Measurements from ENCODE around the gene NCK2.
A peak's percentile ranks its signal among the peaks of the same experiment; 100 is the strongest.

The NCK2 gene

GRCh38 chr2:105870062-105870461 lies 125.3 kb downstream of the NCK2 start:
- Histone ChIP-seq H3K9me3 (ENCODE audit: control extremely low read depth in 1 of 5, control insufficient read depth in 4 of 5, insufficient read depth in 2 of 5, low read depth in 1 of 5, low read length in 4 of 5) (no peaks in the 10 kb centered on the region), H3K4me3 (ENCODE audit: control insufficient read depth in 1 of 7, extremely low read depth in 1 of 7, insufficient read depth in 4 of 7, low read depth in 2 of 7, low read length in 6 of 7) (no peak overlapping the region), H3K36me3 (ENCODE audit: control insufficient read depth in 4 of 4, insufficient read depth in 4 of 4, low read length in 3 of 4) (peaks cover 0 to 34% (median 14%) of the 10 kb centered on the region in 4 experiments), H3K4me1 (ENCODE audit: control extremely low read depth in 1 of 4, control insufficient read depth in 4 of 4, insufficient read depth in 4 of 4, low read length in 3 of 4) (peaks cover 0 to 9% (median 3%) of the 10 kb centered on the region in 4 experiments), H3K27ac (ENCODE audit: insufficient read depth in 1 of 2, low read depth in 1 of 2, low read length in 2 of 2, poor library complexity in 1 of 2, severe bottlenecking in 2 of 2) (no peak overlapping the region), H3K27me3 (replicated peaks in 2 of 5; ENCODE audit: control insufficient read depth in 4 of 5, insufficient read depth in 5 of 5, low read length in 4 of 5) (no peaks in the 10 kb centered on the region)
- no peak for DNase-seq
- ChIA-PET CTCF (interaction anchor here (0.9 kb wide), 1 partner anchor 29 kb away, joined by 3 read pairs; no protein-coding TSS in a partner anchor), POLR2A (no interaction called here)
- 96% methylated on average over 4 of the region's 4 CpGs for WGBS (ENCODE audit: insufficient coverage)

- Histone ChIP-seq H3K36me3 (ENCODE audit: control insufficient read depth in 4 of 4, insufficient read depth in 4 of 4, low read length in 3 of 4) (peaks cover 0 to 38% (median 14%) of the 10 kb centered on the region in 4 experiments), H3K27me3 (replicated peaks in 2 of 5; ENCODE audit: control insufficient read depth in 4 of 5, insufficient read depth in 5 of 5, low read length in 4 of 5) (no peaks in the 10 kb centered on the region), H3K27ac (ENCODE audit: insufficient read depth in 1 of 2, low read depth in 1 of 2, low read length in 2 of 2, poor library complexity in 1 of 2, severe bottlenecking in 2 of 2) (no peak overlapping the region), H3K4me3 (ENCODE audit: control insufficient read depth in 1 of 7, extremely low read depth in 1 of 7, insufficient read depth in 4 of 7, low read depth in 2 of 7, low read length in 6 of 7) (no peak overlapping the region), H3K4me1 (ENCODE audit: control extremely low read depth in 1 of 4, control insufficient read depth in 4 of 4, insufficient read depth in 4 of 4, low read length in 3 of 4) (peaks cover 0 to 9% (median 3%) of the 10 kb centered on the region in 4 experiments), H3K9me3 (ENCODE audit: control extremely low read depth in 1 of 5, control insufficient read depth in 4 of 5, insufficient read depth in 2 of 5, low read depth in 1 of 5, low read length in 4 of 5) (no peaks in the 10 kb centered on the region)
- ChIA-PET POLR2A (no interaction called here), CTCF (interaction anchor here (0.9 kb wide), 1 partner anchor 30 kb away, joined by 3 read pairs; no protein-coding TSS in a partner anchor)
- no peak for DNase-seq
- WGBS (ENCODE audit: insufficient coverage) = 100% methylated on average over 5 of the region's 11 CpGs
These were observed 126.1 kb downstream of the NCK2 start for GRCh38 chr2:105870858-105871257.

GRCh38 chr2:105872142-105872728 lies 127.5 kb downstream of the NCK2 start:
- H3K27me3 ChIP-seq (replicated peaks in 2 of 5; ENCODE audit: control insufficient read depth in 4 of 5, insufficient read depth in 5 of 5, low read length in 4 of 5) = no peaks in the 10 kb centered on the region
- H3K4me1 ChIP-seq (ENCODE audit: control extremely low read depth in 1 of 4, control insufficient read depth in 4 of 4, insufficient read depth in 4 of 4, low read length in 3 of 4) = peaks cover 0 to 9% (median 3%) of the 10 kb centered on the region in 4 experiments
- ChIA-PET CTCF (no interaction called here), POLR2A (no interaction called here)
- H3K27ac ChIP-seq (ENCODE audit: insufficient read depth in 1 of 2, low read depth in 1 of 2, low read length in 2 of 2, poor library complexity in 1 of 2, severe bottlenecking in 2 of 2) = no peak overlapping the region
- H3K9me3 ChIP-seq (ENCODE audit: control extremely low read depth in 1 of 5, control insufficient read depth in 4 of 5, insufficient read depth in 2 of 5, low read depth in 1 of 5, low read length in 4 of 5) = no peaks in the 10 kb centered on the region
- H3K36me3 ChIP-seq (ENCODE audit: control insufficient read depth in 4 of 4, insufficient read depth in 4 of 4, low read length in 3 of 4) = peaks cover 0 to 49% (median 18%) of the 10 kb centered on the region in 4 experiments
- 98% methylated on average over 12 of the region's 14 CpGs for WGBS (ENCODE audit: insufficient coverage)
- DNase-seq = no peak
- no peak overlapping the region for H3K4me3 ChIP-seq (ENCODE audit: control insufficient read depth in 1 of 7, extremely low read depth in 1 of 7, insufficient read depth in 4 of 7, low read depth in 2 of 7, low read length in 6 of 7)

DNA sequence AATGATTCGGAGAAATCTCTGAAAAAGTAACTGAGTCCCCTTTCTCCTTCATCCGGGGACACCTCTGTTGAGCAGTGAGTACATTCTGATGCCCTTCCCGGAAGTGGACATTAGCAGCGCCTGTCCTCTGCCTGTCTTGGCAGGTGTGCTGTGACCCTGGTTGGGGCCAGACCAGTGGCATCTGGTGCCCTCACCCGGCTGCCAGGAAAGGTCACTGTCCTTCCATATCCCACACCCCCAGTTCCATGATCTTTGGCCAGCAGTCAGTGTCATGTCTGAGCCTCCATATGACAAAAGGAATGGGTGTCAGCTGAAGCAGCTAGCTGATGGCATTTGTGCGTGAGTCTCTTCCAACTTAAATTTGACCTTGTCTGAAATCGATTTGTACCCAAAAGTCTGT lies 128.1 kb downstream of the NCK2 start:
- Histone ChIP-seq H3K4me1 (ENCODE audit: control extremely low read depth in 1 of 4, control insufficient read depth in 4 of 4, insufficient read depth in 4 of 4, low read length in 3 of 4) (peaks cover 0 to 9% (median 3%) of the 10 kb centered on the region in 4 experiments), H3K4me3 (ENCODE audit: control insufficient read depth in 1 of 7, extremely low read depth in 1 of 7, insufficient read depth in 4 of 7, low read depth in 2 of 7, low read length in 6 of 7) (no peak overlapping the region), H3K27me3 (replicated peaks in 2 of 5; ENCODE audit: control insufficient read depth in 4 of 5, insufficient read depth in 5 of 5, low read length in 4 of 5) (no peaks in the 10 kb centered on the region), H3K9me3 (ENCODE audit: control extremely low read depth in 1 of 5, control insufficient read depth in 4 of 5, insufficient read depth in 2 of 5, low read depth in 1 of 5, low read length in 4 of 5) (peaks cover 0 to 4% (median 0%) of the 10 kb centered on the region in 5 experiments), H3K36me3 (ENCODE audit: control insufficient read depth in 4 of 4, insufficient read depth in 4 of 4, low read length in 3 of 4) (peaks cover 0 to 55% (median 18%) of the 10 kb centered on the region in 4 experiments), H3K27ac (ENCODE audit: insufficient read depth in 1 of 2, low read depth in 1 of 2, low read length in 2 of 2, poor library complexity in 1 of 2, severe bottlenecking in 2 of 2) (no peak overlapping the region)
- no peak for DNase-seq
- ChIA-PET CTCF (no interaction called here), POLR2A (no interaction called here)
- 100% methylated on average over 6 of the region's 7 CpGs for WGBS (ENCODE audit: insufficient coverage)

GRCh38 chr2:105873281-105873680 lies 128.6 kb downstream of the NCK2 start:
- peaks cover 0 to 6% (median 0%) of the 10 kb centered on the region in 5 experiments for H3K9me3 ChIP-seq (ENCODE audit: control extremely low read depth in 1 of 5, control insufficient read depth in 4 of 5, insufficient read depth in 2 of 5, low read depth in 1 of 5, low read length in 4 of 5)
- WGBS (ENCODE audit: insufficient coverage) = no CpG with 5 or more reads among the region's 5 CpGs
- POLR2A ChIA-PET = no interaction called here
- no peaks in the 10 kb centered on the region for H3K27me3 ChIP-seq (replicated peaks in 2 of 5; ENCODE audit: control insufficient read depth in 4 of 5, insufficient read depth in 5 of 5, low read length in 4 of 5)
- H3K4me1 ChIP-seq (ENCODE audit: control extremely low read depth in 1 of 4, control insufficient read depth in 4 of 4, insufficient read depth in 4 of 4, low read length in 3 of 4) = peaks cover 0 to 9% (median 2%) of the 10 kb centered on the region in 4 experiments
- H3K4me3 ChIP-seq (ENCODE audit: control insufficient read depth in 1 of 7, extremely low read depth in 1 of 7, insufficient read depth in 4 of 7, low read depth in 2 of 7, low read length in 6 of 7) = no peak overlapping the region
- no peak for DNase-seq
- H3K27ac ChIP-seq (ENCODE audit: insufficient read depth in 1 of 2, low read depth in 1 of 2, low read length in 2 of 2, poor library complexity in 1 of 2, severe bottlenecking in 2 of 2) = peak overlapping the region in 1 of 2 experiments; percentile 1
- H3K36me3 ChIP-seq (ENCODE audit: control insufficient read depth in 4 of 4, insufficient read depth in 4 of 4, low read length in 3 of 4) = peaks cover 0 to 56% (median 19%) of the 10 kb centered on the region in 4 experiments
- CTCF ChIA-PET = interaction anchor here (2.3 kb wide), 1 partner anchor 90 kb away, joined by 7 read pairs; no protein-coding TSS in a partner anchor

DNA sequence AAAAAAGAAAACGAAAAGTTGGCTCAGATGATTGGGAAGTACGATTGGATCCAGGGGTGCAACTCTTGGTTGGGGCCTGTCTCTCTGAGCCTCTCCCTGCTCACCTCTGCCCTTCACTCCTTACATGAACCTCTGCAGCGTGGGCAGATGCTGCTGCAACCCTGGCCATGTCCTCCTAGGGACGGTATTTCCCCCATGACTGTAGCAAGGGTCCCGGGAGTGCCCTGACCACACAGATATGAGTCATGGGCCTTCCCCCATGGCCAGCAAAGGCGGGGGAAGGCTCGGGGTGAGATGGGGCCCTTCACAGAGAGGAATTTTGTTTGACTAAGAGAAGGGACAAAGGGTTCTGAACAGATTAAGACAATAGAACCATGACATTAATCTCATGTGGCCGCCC lies 129.0 kb downstream of the NCK2 start:
- Histone ChIP-seq H3K4me1 (ENCODE audit: control extremely low read depth in 1 of 4, control insufficient read depth in 4 of 4, insufficient read depth in 4 of 4, low read length in 3 of 4) (peaks cover 0 to 9% (median 2%) of the 10 kb centered on the region in 4 experiments), H3K4me3 (ENCODE audit: control insufficient read depth in 1 of 7, extremely low read depth in 1 of 7, insufficient read depth in 4 of 7, low read depth in 2 of 7, low read length in 6 of 7) (no peak overlapping the region), H3K9me3 (ENCODE audit: control extremely low read depth in 1 of 5, control insufficient read depth in 4 of 5, insufficient read depth in 2 of 5, low read depth in 1 of 5, low read length in 4 of 5) (peaks cover 0 to 7% (median 0%) of the 10 kb centered on the region in 5 experiments), H3K27me3 (replicated peaks in 2 of 5; ENCODE audit: control insufficient read depth in 4 of 5, insufficient read depth in 5 of 5, low read length in 4 of 5) (no peaks in the 10 kb centered on the region), H3K27ac (ENCODE audit: insufficient read depth in 1 of 2, low read depth in 1 of 2, low read length in 2 of 2, poor library complexity in 1 of 2, severe bottlenecking in 2 of 2) (peak overlapping the region in 1 of 2 experiments; percentile 1), H3K36me3 (ENCODE audit: control insufficient read depth in 4 of 4, insufficient read depth in 4 of 4, low read length in 3 of 4) (peaks cover 3 to 58% (median 21%) of the 10 kb centered on the region in 4 experiments)
- WGBS (ENCODE audit: insufficient coverage) = 95% methylated on average over 5 of the region's 8 CpGs
- DNase-seq = peak in 2 of 3 donors; percentile 35 to 45
- CTCF ChIA-PET = interaction anchor here (2.3 kb wide), 1 partner anchor 91 kb away, joined by 7 read pairs; no protein-coding TSS in a partner anchor
- POLR2A ChIA-PET = no interaction called here

- Histone ChIP-seq H3K36me3 (ENCODE audit: control insufficient read depth in 4 of 4, insufficient read depth in 4 of 4, low read length in 3 of 4) (peaks cover 4 to 58% (median 22%) of the 10 kb centered on the region in 4 experiments), H3K9me3 (ENCODE audit: control extremely low read depth in 1 of 5, control insufficient read depth in 4 of 5, insufficient read depth in 2 of 5, low read depth in 1 of 5, low read length in 4 of 5) (peaks cover 0 to 12% (median 4%) of the 10 kb centered on the region in 5 experiments), H3K27me3 (replicated peaks in 2 of 5; ENCODE audit: control insufficient read depth in 4 of 5, insufficient read depth in 5 of 5, low read length in 4 of 5) (no peaks in the 10 kb centered on the region), H3K4me1 (ENCODE audit: control extremely low read depth in 1 of 4, control insufficient read depth in 4 of 4, insufficient read depth in 4 of 4, low read length in 3 of 4) (peaks cover 0 to 9% (median 2%) of the 10 kb centered on the region in 4 experiments), H3K27ac (ENCODE audit: insufficient read depth in 1 of 2, low read depth in 1 of 2, low read length in 2 of 2, poor library complexity in 1 of 2, severe bottlenecking in 2 of 2) (no peak overlapping the region), H3K4me3 (ENCODE audit: control insufficient read depth in 1 of 7, extremely low read depth in 1 of 7, insufficient read depth in 4 of 7, low read depth in 2 of 7, low read length in 6 of 7) (no peak overlapping the region)
- WGBS (ENCODE audit: insufficient coverage) = 100% methylated on average over 5 of the region's 6 CpGs
- ChIA-PET CTCF (interaction anchor here (1.2 to 2.3 kb wide), 2 partner anchors 9 to 91 kb away, joined by 3 to 7 read pairs; no protein-coding TSS in a partner anchor), POLR2A (no interaction called here)
- no peak for DNase-seq
These were observed 129.8 kb downstream of the NCK2 start for GRCh38 chr2:105874466-105874865.

Measured in common myeloid progenitor, CD34-positive (primary cell).